Lower leg skin (tissue), 4 donors: ENCODE measurements around the gene SZT2. TPM values are rescaled to one million over a fixed set of nuclear protein-coding genes. Genes with fewer than 3 reads are reported as not detected.

Experiments
- DNase-seq, 2 donors: peaks; one replicate each; pipeline ENCODE4 v3.0.0-alpha.2; 2019; ENCODE audit warnings: low spot score in 2 of 2
- H3K4me3 ChIP-seq: fragments of 200-600 bp; sonication (generic); 2 replicates; pipeline ENCODE4 v1.5.1; 2017; ENCODE audit warnings: mild to moderate bottlenecking, low read depth; ENCODE audit not compliant: poor library complexity, severe bottlenecking
- POLR2A ChIP-seq, 2 donors: fragments of 450-650 bp; IDR thresholded peaks; one replicate each; pipeline ENCODE4 v1.6.1; 2016 to 2017; ENCODE audit warnings: antibody characterized with exemption in 2 of 2, mild to moderate bottlenecking in 1 of 2, moderate library complexity in 1 of 2
- WGBS, 2 donors: methylation state at CpG; one replicate each; pipeline ENCODE4 v1.1.5; 2018; 5-methylcytosine and 5-hydroxymethylcytosine counted together
- intact Hi-C: fragments of 100-400 bp; cut with DNase I; formaldehyde crosslinking; loops from one replicate; pipeline ENCODE4 v1.15.0; 2023; ENCODE audit warnings: low total_unique reads
- total RNA-seq, 4 donors: library from RNA; depleted of rRNA; stranded (reverse); fragments of >200 nt; gene quantifications; one replicate each; pipeline ENCODE4 v1.1.0, GENCODE V29; 2016
- TF ChIP-seq, protein P1 (sequence below), 3 donors: fragments of 450-650 bp; IDR thresholded peaks; one replicate each; pipeline ENCODE4 v1.5.1; 2016; ENCODE audit warnings: antibody characterized with exemption in 3 of 3, mild to moderate bottlenecking in 3 of 3, moderate library complexity in 2 of 3

SZT2 gene
- total RNA-seq, 4 donors from 2014 or later: 33.2 to 75.3 (median 42.0) TPM

DNA sequence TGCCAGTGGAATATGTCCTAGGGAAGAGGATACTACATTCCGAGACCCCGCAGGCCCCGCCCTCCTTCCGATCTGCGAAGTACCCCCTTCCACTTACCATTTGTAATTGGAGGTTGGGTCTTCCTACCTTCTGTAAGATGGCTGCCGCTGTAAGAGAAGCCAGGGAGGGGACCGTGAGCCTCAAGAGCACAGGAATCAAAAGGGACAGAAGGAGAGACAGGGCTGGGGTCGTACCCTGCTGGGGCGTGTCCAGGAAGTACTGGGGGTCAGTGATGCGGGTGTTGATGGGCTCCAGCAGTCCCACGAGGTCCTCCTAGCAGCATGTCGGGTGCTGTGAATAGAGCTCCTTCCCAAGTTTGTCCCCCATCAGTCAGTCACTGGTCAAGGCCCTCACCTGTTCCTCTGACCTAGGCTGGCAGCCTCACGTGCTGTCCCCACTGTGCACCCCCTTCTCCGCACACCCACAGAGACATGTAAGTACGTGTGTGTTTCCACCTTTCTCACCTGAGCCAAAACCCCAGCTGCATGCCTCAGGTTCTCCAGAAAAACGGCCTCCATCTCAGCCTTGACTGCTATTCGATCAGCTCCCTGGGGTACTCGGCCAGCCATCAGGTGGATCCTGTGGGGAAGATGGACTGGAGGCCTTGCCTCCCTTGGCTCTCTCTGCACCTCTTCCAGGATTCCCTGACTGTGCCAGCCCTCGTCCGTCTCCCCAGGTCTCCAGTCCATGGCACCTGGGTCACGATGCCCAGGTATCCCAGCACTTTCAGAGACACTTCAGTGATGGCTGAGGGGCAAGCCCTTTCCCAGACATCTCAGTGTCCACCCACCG, 62.2 kb downstream of the SZT2 start:
- peak in 1 of 2 donors; percentile 82 for DNase-seq
- no peak overlapping the region for H3K4me3 ChIP-seq
- intact Hi-C loops: no loop called here
- TF ChIP-seq, protein P1, sequence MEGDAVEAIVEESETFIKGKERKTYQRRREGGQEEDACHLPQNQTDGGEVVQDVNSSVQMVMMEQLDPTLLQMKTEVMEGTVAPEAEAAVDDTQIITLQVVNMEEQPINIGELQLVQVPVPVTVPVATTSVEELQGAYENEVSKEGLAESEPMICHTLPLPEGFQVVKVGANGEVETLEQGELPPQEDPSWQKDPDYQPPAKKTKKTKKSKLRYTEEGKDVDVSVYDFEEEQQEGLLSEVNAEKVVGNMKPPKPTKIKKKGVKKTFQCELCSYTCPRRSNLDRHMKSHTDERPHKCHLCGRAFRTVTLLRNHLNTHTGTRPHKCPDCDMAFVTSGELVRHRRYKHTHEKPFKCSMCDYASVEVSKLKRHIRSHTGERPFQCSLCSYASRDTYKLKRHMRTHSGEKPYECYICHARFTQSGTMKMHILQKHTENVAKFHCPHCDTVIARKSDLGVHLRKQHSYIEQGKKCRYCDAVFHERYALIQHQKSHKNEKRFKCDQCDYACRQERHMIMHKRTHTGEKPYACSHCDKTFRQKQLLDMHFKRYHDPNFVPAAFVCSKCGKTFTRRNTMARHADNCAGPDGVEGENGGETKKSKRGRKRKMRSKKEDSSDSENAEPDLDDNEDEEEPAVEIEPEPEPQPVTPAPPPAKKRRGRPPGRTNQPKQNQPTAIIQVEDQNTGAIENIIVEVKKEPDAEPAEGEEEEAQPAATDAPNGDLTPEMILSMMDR (IDR thresholded peaks at IDR 0.05): no peak
- TF ChIP-seq POLR2A (IDR thresholded peaks at IDR 0.05): no peak
- WGBS, 2 donors: 79 to 85% methylated on average over 22 of the region's 22 CpGs

DNA sequence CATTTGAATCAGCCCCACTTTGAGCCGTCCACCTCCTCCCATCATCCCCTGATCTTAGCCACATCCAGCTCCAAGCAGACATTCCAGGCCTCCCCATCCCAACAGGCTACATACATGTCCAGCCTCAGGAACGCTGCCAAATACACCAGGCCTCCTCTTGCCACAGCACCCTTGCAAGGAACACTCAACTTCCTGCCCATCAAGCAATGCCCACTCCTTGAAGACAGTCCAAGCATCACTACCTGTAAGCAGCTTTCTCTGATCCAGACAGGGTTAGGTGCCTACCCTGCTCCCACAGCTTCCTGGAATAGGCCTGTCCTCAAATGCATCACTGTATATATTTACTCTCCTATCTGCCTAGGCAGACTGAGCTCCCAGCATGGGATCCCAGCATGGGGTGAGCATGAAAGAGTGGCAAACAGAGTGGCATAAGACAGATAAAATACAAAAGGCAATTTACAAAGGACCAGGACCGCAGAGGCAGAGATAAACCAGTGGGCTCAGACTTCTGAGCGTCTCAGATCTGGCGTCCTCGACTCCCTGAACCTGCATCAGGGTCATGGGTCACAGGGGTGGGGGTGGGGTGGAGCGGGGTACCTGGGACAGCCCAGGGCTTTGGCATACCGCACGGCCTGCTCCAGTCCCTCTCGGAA, 63.2 kb downstream of the SZT2 start:
- TF ChIP-seq, protein P1 (IDR thresholded peaks at IDR 0.05): no peak
- no peak for TF ChIP-seq POLR2A (IDR thresholded peaks at IDR 0.05)
- WGBS, 2 donors: 14 to 22% methylated on average over 7 to 10 of the region's 10 CpGs
- no peak overlapping the region for H3K4me3 ChIP-seq
- peak in 1 of 2 donors; percentile 86 for DNase-seq
- intact Hi-C loops: no loop called here

GRCh38 chr1:43453442-43454269, 64.0 kb downstream of the SZT2 start, which contains the start of gene HYI:
Gene HYI (minus strand): TSS chr1:43453931. CDS start chr1:43453793, 138 bp downstream.
- WGBS, 2 donors: 0 to 1% methylated on average over 24 to 45 of the region's 87 CpGs
- peak within 1 kb of the TSS; percentile 24 for H3K4me3 ChIP-seq
- no peak for TF ChIP-seq POLR2A (IDR thresholded peaks at IDR 0.05)
- TF ChIP-seq, protein P1 (IDR thresholded peaks at IDR 0.05): no peak
- intact Hi-C loops: no loop called here
- peak; percentile 85 to 96 for DNase-seq

- 6 to 7% methylated on average over 19 of the region's 19 CpGs for WGBS, 2 donors
- no peak for TF ChIP-seq POLR2A (IDR thresholded peaks at IDR 0.05)
- TF ChIP-seq, protein P1 (IDR thresholded peaks at IDR 0.05): no peak
Measured at GRCh38 chr1:43454270-43455011, 64.7 kb downstream of the SZT2 start.

More at GRCh38 chr1:43454270-43455011, 64.7 kb downstream of the SZT2 start:
- intact Hi-C loops: no loop called here
- H3K4me3 ChIP-seq: peak overlapping the region; percentile 20
- peak in 1 of 2 donors; percentile 68 for DNase-seq
